ELR (cell line): ENCODE measurements around the gene MUC6.

Experiments used
- DNase-seq: peaks from one replicate; pipeline ENCODE4 v3.0.0-alpha.2; 2015; ENCODE audit warnings: low read depth

Gene MUC6

DNA sequence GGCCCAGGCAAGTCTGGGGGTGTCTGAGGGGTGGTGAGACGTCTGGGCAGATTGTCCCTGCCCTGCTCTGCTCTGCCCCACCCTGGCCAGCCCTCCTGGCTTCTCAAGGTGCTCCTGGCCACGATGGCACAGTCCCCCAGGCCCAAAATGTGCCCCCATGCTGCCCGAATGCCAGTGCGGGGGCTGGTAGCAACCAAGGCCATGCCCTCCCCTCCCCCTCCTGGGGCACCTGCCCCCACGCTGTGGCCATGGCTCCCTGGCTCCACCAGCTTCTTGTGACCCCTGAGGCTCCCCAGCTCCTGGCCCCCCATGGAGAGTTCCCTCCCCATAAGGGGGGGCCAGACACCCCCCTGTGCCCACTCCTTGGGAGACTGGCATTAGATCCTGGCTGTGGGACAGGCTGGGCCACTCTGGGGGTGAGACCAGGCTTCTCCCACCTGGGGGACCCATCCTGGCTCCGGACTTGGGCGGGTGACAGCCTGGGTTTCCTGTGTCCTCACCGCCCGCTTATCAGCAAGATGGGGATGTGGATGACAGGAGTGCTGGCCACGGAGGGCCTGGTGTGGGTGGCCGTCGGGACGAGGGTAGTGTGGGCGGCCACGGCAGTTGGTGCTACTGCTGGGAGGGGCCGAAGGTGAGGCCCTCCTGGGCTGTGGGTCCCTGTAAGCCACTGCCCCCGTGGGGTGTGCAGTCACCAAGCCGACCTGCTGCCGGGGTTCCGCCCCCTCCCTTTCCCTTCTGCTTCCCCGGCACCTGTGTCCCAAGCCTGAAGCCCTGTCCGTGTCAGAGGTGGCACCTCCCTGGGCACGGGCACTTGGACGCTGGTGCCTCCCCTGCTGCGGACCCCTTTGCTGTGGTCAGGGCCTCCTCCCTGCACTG, 15.9 kb upstream of the MUC6 start:
- DNase-seq: no peak

DNA sequence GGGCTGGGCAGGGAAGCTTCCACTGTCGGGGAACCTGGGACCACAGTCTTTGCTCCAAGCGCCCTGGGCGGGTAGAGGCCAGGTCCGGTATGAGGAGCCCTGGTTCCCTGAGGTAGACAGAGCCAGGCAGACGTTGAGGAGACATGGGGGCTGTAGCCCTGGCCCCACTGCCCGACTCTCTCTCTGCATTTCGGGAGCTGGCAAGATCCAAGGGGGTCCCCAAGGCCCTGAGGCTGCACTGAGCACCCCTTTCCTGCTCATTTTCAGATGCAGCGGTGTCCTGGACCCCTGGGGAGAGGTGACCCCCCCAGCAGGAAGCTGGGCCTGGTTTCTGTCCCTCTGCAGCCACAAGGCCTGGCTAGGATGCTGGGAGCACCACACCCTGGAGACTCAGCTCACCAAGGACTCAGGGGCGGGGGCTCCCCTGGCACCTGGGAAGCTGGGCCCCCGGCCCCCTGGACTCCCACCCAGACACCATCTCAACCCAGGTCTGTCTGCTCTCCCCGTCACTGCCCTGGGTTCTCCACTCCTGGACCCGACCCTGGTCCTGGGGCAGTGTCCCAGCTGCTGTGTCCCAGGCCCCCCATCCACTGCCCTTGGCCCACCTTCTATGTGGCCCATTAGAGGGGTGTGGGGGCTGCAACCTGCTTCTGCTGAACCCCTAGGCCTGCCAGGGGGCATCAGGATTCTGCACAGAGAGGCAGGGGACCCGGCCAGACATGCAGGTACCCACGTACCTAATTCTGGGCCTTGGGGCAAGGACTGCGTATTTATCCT, 15.0 kb upstream of the MUC6 start:
- DNase-seq: no peak

DNA sequence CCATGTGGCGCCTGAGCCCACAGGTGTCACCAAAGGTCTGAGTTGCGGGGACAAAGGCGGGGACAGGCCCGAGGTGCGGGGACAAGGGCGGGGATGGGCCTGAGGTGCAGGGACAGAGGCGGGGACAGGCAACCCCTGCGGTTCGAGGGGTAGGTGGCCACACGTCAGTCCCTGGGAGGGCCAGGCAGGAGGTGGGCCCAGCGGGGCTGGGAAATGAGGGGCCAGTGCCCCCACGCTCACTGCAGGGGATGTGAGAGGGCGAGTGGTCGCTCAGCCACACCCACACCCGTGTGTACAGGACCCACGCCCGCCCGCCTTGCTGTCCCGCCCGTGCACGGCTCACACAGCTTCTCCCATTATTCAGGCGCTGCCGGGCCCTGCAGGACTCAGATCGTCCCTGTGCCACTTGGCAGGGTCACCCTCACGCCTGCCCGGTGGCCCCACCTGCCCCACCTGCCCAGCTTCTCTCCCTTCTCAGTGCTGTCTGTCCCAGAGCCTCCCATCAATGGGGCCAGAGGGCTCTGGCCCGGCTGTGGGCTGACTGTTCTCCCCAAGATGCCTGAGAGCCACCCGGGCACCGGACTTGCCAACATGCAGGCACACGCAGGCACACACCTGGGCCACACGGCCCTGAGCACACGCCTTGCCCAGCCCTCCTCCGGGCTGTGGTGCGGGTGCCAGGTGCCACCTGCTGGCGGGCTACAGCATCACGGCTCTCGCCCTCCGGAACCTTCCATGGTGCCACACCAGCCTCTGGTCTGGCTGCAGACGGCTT, 14.2 kb upstream of the MUC6 start:
- DNase-seq: peak; percentile 64

DNA sequence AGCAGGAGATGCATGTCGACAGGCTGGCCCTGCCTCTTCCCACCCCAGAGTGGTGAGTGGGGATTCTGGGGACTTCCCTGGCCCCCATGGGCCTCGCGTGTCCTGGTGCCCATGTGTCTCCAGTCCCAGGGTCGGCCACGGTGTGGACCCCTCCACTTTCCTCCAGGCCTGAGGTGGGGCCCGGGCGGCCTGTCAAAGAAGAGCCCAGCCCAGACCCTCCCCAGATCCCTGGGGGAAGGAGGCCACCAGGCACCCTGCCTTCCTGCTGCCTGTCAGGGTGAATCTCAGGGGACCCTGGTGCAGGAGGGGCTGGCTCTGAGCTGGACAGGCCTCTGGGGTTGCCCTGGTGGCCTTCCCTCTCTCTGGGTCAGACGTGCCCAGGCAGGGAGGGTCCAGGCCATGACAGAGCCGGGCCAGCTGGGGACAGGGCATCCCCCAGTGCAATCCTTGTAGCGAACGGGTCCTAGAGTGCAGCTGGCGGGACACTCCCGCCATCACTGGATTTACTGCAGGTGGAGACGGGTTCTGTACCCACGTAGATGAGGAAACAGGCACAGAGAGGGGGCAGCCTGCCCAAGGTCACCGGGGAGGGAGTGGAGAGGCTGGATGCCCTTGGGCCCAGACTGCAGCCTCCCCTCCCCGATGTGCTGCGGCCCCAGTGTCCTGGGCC, 13.5 kb upstream of the MUC6 start:
- DNase-seq: no peak

DNA sequence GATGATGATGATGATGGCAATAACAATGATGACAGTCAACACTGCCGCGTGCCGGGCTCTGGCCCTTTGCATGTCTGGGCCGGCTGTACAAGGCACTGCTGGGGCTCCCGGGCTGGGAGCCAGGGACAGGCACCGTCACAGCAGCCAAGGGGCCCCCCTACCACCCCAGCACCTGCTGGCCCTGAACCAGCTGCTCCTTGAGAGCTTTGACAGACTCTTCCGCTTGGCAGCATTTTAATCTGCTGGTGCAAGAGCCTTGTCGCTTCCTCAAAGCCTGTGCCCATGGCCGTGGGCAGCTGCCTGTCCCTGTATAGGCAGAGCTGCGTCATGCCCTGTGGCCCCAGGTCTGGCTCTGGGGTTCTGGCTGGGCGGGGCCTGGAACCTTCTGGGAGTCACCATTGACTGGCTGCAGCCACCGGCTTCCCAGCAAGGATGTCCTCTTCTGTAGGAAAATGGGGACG, 12.9 kb upstream of the MUC6 start:
- no peak for DNase-seq

DNA sequence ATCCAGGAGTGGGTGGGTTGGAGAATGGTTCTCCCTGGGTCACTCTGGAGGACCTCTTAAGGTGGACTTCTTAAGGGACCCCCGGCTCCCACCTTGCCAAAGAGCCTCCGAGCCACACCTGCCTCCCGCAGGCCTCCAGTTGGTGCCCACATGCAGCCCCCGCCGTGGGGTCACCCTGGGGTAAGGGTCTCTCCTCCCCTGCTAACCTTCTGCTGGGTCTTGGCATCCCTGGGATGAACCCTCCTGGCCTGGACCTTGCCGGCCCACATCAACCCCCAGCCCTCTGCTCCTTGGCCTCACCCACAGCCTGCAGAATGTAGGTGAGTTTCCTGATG, 12.5 kb upstream of the MUC6 start:
- no peak for DNase-seq

DNA sequence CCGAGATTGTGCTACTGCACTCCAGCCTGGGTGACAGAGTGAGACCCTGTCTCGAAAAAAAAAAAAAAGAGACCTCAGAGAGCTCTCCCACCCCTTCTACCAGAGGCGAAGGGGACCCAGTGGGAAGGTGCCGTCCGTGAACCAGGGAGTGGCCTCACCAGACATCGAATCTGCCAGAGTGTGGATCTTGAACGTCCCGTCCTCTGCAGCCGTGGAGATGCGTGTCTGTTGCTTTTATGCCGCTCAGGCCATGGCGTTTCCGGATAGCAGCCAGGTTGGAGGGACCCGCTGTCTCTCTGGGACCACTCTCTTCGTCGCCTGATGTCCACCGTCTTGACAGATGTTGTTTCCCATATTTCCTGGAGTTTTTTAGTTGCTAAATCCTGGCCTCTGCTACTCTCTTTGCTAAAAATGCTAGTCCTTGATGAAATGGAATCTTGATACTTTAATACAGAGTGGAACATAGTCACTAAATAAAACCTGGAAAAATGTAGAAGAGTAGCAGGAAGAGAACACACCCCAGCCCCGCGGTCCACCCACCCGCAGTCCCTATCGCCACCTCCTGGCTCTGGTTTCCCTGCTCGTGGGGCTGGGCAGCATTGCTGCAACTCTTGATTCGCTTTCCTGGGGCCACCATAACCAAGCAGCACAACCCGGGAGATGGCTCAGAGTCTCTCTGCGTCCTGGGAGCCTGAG, 12.0 kb upstream of the MUC6 start:
- DNase-seq: no peak

DNA sequence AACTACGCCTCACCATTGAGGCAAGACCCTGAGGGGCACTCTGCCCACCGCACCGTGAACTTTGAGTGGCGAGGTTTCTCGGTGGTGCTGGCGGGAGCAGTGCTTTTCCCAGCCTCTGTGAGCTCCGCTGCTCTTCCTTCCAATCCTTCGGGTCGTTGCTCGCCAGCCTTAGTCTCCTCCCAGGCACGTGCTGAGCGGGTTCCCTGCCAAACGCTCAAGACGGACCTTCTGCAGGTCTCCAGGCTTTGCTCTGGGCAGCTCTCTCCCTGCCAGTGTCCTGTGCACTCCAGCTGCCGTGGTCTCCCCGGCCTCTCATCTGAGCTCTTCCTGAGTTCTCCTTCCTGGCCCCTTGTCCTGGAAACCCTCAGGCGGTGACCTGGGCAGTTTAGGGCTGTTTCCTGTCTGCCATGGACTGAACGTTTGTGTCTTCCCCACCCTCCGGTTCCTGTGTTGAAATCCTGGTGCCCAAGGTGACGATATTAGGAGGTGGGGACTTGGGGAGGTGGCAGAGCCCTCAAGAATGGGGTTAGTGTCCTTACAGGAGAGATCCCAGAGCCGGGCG, 11.2 kb upstream of the MUC6 start:
- no peak for DNase-seq

DNA sequence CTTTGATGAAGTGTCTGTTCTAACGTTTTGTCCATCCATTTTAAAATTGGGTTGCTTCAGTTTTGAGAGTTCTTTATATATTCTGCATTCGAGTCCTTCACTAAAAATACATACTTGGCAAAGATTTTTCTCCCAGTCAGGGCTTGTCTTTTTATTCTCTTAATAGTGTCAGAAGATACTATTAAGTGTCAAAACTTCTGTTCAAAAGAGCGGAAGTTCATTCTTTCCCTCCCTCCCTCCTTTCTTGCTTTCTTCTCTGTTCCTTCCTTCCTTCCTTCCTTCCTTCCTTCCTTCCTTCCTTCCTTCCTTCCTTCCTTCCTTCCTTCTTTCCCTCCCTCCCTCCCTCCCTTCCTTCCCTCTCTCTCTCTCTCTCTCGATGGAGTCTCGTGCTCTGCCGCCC, 7.6 kb upstream of the MUC6 start:
- DNase-seq: no peak

DNA sequence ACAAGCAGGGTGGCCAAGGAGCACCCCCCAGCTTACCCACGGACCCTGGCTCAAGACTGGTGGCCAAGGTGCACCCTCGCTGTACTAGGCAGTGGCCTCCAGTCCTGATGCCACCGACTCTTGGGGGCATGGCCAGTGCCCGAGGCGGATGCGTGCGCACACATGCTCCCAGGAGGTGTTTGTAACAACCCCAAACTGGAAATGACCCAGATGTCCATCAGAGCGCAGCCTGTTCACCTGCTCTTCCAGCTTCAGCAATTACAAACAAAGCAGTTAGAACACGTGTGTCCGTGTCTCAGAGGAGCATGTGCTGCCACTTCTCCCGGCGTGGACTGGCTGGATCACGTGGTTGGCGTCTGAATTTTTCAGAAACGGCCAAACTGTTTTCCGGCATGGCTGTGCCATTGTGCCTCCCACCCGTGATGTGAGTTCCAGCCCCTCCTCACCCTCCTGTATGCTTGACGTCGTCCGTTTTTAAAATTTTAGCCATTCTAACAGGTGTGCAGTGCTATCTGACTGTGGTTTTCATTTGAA, 7.1 kb upstream of the MUC6 start:
- DNase-seq: no peak

DNA sequence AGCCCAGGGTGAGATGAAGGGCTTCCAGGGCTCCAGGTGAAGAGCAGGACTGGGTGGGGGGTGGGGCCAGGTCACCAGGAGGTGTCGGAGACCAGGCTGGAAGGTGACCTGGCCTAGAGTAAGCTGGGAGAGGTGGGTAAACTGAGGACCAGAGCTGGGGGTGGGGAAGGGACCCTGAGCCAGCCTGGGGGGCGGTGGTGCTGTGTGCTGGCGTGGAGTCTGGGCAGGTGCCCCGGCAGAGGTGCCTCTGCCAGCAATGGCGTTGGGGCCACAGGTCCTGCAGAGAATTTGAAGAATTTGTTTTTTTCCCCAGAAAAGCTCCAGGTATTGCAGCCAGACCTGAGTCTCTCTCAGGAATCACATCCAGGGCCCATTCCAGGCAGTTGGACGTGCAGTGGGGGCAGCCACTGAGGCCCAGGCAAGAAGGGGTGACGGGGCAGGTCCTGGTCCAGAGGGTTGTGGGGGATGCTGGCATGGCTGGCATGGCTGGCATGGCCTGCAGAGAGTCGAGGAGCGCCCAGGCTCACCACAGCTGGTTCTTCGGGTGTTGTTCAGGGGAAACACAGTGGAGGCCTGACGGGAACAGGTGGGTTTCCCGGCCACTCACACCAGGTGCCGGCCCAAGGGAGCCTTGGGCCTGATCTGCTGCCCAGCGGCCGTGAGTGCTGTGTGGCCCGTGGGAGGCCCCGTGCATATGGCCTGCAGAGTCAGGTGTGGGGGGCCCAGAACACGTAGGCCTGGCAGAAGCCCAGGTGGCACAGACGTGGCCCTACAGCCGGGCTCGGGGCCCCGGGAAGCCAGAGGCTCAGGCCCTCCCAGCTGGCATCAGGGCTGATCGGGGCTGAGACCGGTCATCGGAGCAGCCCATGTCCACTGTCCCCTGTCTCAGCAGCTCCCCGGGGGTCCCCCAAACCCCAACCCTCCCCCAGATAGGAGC, 6.4 kb upstream of the MUC6 start:
- no peak for DNase-seq

DNA sequence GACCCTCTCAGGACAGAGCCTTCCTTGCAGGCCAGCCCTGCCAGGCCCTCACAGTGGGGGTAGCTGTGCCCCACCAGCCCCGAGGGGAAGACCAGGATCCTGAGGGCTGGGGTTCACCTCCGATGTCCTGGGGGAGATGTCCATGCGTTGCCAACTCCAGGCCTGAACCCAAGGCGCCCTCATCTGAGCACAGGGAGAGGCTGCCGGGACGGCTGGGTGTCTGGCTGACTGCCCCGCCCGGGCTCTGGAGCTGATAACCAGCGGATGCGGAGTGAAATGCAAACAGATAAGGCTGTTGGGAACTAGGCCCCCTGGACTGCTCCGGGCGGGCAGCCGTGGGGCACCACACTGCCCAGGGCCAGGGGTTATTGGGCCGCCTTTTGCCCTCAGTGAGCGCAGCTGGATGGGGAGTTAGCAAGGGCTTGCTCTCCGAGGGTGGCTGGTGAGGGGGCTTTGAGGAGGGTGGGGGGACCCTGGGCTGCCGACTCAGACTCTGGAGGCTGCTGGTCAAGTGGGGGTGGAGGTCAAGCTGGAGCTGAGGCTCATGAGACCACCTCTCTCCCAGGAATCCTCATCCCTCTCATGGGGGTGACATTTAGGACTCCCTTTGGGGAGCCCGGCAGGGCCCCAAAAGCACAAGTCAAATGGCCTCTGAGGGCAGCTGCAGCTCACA, 5.6 kb upstream of the MUC6 start:
- DNase-seq: no peak

DNA sequence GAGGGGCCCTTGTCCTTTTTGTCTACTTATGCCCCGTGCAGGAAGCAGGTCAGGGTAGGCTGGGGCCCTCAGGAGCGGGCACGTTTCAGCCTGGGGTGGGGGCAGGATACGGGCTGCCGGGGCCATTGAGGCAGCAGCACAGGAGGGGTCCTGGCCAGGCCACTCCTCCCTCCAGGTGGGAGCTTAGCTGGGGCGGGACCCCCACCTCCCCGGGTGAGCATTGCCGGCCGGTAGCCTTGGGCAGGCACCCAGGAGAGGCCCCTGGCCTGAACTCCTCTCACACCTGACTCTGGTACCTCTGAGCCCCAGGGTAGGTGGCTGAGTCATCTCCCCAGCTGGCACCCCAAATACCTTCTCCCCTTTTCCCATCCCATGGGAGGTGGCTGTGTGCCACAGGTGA, 5.0 kb upstream of the MUC6 start:
- no peak for DNase-seq

DNA sequence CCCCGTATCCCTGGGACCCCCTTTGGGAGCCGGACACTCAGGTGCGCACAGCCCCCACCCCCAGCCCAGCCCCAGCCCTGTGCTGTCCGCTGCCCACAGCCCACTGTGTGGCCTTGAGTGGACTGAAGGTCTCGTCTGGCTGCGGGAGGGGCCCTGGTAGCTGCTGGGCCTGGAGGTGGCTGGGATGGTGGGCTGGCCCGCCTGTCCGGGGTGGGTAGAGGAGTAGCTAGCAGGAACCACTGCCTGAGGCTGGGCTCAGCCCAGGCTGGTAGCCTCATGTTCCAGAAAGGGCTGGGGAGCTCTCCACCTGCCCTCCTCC, 4.6 kb upstream of the MUC6 start:
- no peak for DNase-seq

DNA sequence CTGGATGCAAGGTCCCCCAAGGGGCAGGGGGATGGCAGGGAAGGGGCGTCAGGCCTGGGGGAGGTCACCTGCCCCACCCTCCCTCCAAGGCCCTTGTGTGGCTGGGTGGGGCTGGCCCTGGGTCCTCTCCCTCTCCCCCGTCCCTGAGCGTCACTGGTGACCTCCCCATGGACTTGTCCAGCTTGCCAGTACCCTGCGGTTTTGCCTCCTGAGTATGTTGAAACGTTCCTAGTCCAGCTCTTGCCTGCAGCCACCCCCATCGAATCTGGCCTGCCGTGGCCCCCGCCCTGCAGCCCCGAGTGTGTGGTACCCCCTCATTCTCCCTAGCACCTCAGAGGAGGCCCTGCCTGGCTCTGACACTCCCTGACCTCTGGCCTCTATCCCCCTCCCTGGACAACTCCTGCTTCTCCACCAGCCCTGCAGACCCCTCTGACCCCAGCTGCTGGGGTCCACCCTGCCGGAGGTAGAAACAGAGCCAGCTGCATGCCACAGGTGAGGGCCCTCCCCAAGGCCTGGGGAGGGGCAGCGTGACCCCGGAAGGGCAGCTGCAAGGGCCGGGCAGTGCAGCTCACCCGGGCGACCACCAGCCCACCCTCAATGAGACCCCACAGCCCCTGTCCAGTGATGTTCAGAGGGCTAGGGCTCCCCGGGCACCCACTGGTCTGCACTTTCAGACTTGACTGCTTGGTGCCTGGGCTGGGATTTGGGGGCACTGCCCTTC, 4.1 kb upstream of the MUC6 start:
- no peak for DNase-seq

DNA sequence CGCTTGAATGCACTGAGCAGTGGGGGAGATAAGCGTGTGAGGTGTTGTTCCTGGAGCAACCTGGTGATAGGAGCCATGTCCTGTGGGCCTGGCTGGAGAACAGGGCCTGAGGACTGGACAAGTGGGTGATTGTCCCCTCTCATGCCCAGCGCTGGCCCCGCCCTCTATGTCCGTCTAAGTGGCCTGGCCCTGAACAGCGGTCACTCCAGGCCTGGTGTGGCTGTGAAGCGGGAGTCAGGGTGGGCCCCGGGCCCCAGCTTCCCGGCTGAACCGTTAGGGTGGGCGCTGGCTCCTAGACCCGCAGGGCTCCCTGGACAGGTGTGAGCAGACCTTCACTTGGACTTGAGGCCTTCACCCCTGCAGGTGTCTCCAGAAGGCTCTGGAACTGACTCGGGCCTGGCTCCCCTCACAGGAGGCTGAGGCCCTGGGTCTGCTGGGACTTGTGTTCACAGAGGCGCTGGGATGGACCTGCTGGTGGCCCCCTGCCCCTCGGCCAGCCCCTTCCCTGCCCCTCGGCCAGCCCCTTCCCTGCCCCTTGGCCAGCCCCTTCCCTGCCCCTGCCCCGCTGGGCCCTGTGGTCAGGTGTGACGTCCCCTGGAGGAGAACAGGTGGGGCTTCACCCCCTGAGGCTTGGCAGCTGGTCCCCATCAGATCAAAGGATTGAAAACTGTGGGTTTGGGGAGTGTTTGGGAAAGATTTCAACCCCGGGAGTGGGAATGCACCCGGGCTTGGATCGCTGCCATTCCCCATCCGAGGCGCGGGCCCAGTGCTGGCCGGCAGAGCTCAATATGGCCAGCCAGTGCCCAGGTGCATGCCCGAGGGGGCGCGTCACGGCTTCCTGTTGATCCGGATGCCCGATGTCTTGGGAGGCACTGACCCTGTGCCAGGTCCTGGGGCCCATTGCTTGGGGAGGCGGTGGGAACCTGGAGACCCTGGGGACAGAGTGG, 3.2 kb upstream of the MUC6 start:
- DNase-seq: no peak

DNA sequence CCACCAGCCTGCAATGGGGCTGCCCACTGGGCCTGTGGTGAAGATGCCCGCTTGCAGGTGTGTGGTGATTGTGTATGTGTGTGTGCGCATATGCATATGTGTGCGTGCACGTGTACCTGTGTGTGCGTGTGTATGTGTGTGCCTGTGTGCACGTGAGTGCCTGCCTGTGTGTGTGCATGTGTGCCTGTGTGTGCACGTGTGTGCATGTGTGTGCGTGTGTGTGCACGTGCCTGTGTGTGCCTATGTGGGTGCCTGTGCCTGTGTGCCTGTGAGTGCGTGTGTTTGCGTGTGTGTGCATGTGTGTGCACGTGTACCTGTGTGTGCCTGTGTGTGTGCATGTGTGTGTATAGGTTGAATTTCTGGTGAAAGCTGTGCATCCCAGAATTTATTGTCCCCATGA, 2.4 kb upstream of the MUC6 start:
- DNase-seq: no peak

DNA sequence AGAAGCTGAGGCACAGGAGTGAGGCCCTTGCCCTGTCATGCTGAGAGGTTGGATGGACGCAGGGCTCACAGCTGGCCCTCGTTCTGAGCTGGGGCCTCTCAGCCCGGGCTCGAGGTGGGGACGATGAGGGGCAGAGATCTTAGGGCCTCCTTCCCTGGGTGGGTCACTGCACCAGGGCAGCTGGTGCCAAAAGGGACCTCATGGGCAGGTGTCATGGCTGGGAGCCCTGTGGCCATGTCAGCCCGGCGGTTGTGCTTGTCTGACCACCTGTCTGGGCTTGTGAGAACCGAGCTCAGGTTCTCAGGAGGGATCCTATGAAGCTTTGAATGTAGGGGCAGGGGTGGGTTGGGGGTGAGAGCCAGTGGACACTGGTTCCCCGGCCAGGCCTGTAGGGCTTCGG, 1.8 kb upstream of the MUC6 start:
- no peak for DNase-seq
